IMR-90 (cell line): ENCODE data around the gene PRPF6. TPM values are rescaled to one million over a fixed set of nuclear protein-coding genes. Genes with fewer than 3 reads are reported as not detected.

Experiments used
- ATAC-seq: fragments of 200-7000 bp; cut with Tn5 transposase; 2 replicates; pipeline ENCODE4 v1.9.1; 2020; ENCODE audit warnings: low read depth, mild to moderate bottlenecking, moderate library complexity
- BruUV-seq: library from RNA; stranded (reverse); fragments of 400-500 nt; replicated peaks from 2 replicates; lab custom pipeline; 2021; lab: Mats Ljungman, UMichigan
- CTCF ChIA-PET: fragments of 300-600 bp; formaldehyde crosslinking; extraction: SDS; loops from one replicate; lab custom pipeline; 2021; ENCODE audit warnings: antibody characterized with exemption; lab: Yijun Ruan, JAX
- POLR2A ChIA-PET: fragments of 300-600 bp; sonication (Branson Sonifier 250); formaldehyde crosslinking; loops from one replicate; lab custom pipeline; 2022; ENCODE audit warnings: antibody characterized with exemption; ENCODE audit not compliant: unreplicated experiment; lab: Charles Lee
- DNase-seq: peaks from one replicate; pipeline ENCODE4 v3.0.0; 2013
- H2AFZ ChIP-seq: replicated peaks from 2 replicates; pipeline ENCODE3; 2013; ENCODE audit warnings: low read length, mild to moderate bottlenecking; ENCODE audit not compliant: poor library complexity
- H2AK5ac ChIP-seq: 2 replicates; pipeline ENCODE4 v1.6.1; 2013; ENCODE audit warnings: low read depth, low read length, inconsistent platforms
- H2AK9ac ChIP-seq: replicated peaks from 2 replicates; pipeline ENCODE3; 2013; ENCODE audit warnings: mild to moderate bottlenecking, low read depth, low read length, moderate library complexity; ENCODE audit not compliant: poor library complexity
- H2BK120ac ChIP-seq: 2 replicates; pipeline ENCODE4 v1.6.1; 2013; ENCODE audit warnings: low read depth, low read length, inconsistent platforms
- H2BK15ac ChIP-seq: 3 replicates; pipeline ENCODE4 v1.6.1; 2013; ENCODE audit warnings: low read depth, low read length, inconsistent platforms
- H2BK20ac ChIP-seq: 2 replicates; pipeline ENCODE4 v1.6.1; 2013; ENCODE audit warnings: low read depth, mild to moderate bottlenecking, inconsistent platforms, low read length, moderate library complexity
- H2BK5ac ChIP-seq: 2 replicates; pipeline ENCODE4 v1.6.1; 2013; ENCODE audit warnings: mild to moderate bottlenecking, low read depth, low read length, inconsistent platforms; ENCODE audit not compliant: poor library complexity, severe bottlenecking
- H3K14ac ChIP-seq: replicated peaks from 2 replicates; pipeline ENCODE4 v1.6.1; 2013; ENCODE audit warnings: low read depth, low read length, inconsistent platforms
- H3K18ac ChIP-seq: 2 replicates; pipeline ENCODE4 v1.6.1; 2013; ENCODE audit warnings: low read depth, low read length, control low read depth
- H3K23ac ChIP-seq: 2 replicates; pipeline ENCODE4 v1.6.1; 2013; ENCODE audit warnings: low read depth, low read length, inconsistent platforms
- H3K27ac ChIP-seq: 2 replicates; pipeline ENCODE4 v1.5.1; 2013; ENCODE audit warnings: mild to moderate bottlenecking, control low read depth, low read length; ENCODE audit not compliant: insufficient read depth
- H3K27me3 ChIP-seq: 2 replicates; pipeline ENCODE4 v1.6.1; 2013; ENCODE audit warnings: low read length; ENCODE audit not compliant: control insufficient read depth, insufficient read depth
- H3K36me3 ChIP-seq: 2 replicates; pipeline ENCODE4 v1.6.1; 2013; ENCODE audit warnings: low read length, mixed read lengths; ENCODE audit not compliant: control insufficient read depth, insufficient read depth
- H3K4ac ChIP-seq: 2 replicates; pipeline ENCODE4 v1.6.1; 2013; ENCODE audit warnings: low read depth, low read length, inconsistent platforms
- H3K4me1 ChIP-seq: 2 replicates; pipeline ENCODE4 v1.6.1; 2013; ENCODE audit warnings: low read length, mixed read lengths; ENCODE audit not compliant: control insufficient read depth, insufficient read depth
- H3K4me2 ChIP-seq: 2 replicates; pipeline ENCODE4 v1.6.1; 2013; ENCODE audit warnings: low read depth, mild to moderate bottlenecking, control low read depth, low read length, moderate library complexity
- H3K4me3 ChIP-seq: 2 replicates; pipeline ENCODE4 v1.5.1; 2013; ENCODE audit warnings: low read depth, mild to moderate bottlenecking, control low read depth, low read length, moderate library complexity; ENCODE audit not compliant: insufficient read depth
- H3K56ac ChIP-seq: 2 replicates; pipeline ENCODE4 v1.6.1; 2013; ENCODE audit warnings: low read length, inconsistent platforms; ENCODE audit not compliant: insufficient read depth; ENCODE audit errors: extremely low read depth
- H3K79me1 ChIP-seq, 2 experiments: 2 replicates each; pipeline ENCODE4 v1.6.1; 2013; ENCODE audit warnings: low read length in 2 of 2, inconsistent platforms in 1 of 2, low read depth in 1 of 2
- H3K9ac ChIP-seq: 2 replicates; pipeline ENCODE4 v1.6.1; 2013; ENCODE audit warnings: low read depth, low read length, control low read depth
- H3K9me1 ChIP-seq: 2 replicates; pipeline ENCODE4 v1.6.1; 2013; ENCODE audit warnings: low read length, inconsistent platforms; ENCODE audit not compliant: insufficient read depth
- H3K9me3 ChIP-seq: 2 replicates; pipeline ENCODE4 v1.6.1; 2013; ENCODE audit warnings: low read length; ENCODE audit not compliant: control insufficient read depth, insufficient read depth
- H4K20me1 ChIP-seq: 2 replicates; pipeline ENCODE4 v1.6.1; 2013; ENCODE audit warnings: low read length, inconsistent platforms; ENCODE audit not compliant: insufficient read depth
- H4K5ac ChIP-seq: 2 replicates; pipeline ENCODE4 v1.6.1; 2013; ENCODE audit warnings: mild to moderate bottlenecking, low read depth, low read length, control low read depth
- H4K8ac ChIP-seq, 2 experiments: 2 replicates each; pipeline ENCODE4 v1.6.1; 2013; ENCODE audit warnings: low read depth in 2 of 2, low read length in 2 of 2, control low read depth in 1 of 2, inconsistent platforms in 1 of 2
- H4K91ac ChIP-seq: 2 replicates; pipeline ENCODE4 v1.6.1; 2013; ENCODE audit warnings: low read depth, low read length, inconsistent platforms; ENCODE audit not compliant: insufficient read depth
- BHLHE40 ChIP-seq: fragments of 150-350 bp; IDR thresholded peaks from 2 replicates; pipeline ENCODE4 v1.6.1; 2016; ENCODE audit warnings: mild to moderate bottlenecking, low read depth, low read length
- CEBPB ChIP-seq: IDR thresholded peaks from 2 replicates; pipeline ENCODE4 v1.6.1; 2012; ENCODE audit warnings: low read depth, low read length, improper control_type of control experiment
- CHD1 ChIP-seq: IDR thresholded peaks from 2 replicates; pipeline ENCODE4 v1.6.1; 2012; ENCODE audit warnings: low read depth, low read length, improper control_type of control experiment
- CTCF ChIP-seq: conservative IDR thresholded peaks from 2 replicates; pipeline ENCODE4 v1.5.1; 2012; ENCODE audit warnings: mild to moderate bottlenecking, low read depth, low read length, improper control_type of control experiment
- ELK1 ChIP-seq: fragments of 150-350 bp; IDR thresholded peaks from 2 replicates; pipeline ENCODE4 v1.6.1; 2016; ENCODE audit warnings: low read depth, mild to moderate bottlenecking, low read length, moderate library complexity, borderline replicate concordance
- FOS ChIP-seq: fragments of 150-350 bp; IDR thresholded peaks from 2 replicates; pipeline ENCODE4 v1.6.1; 2016; ENCODE audit warnings: low read depth, low read length
- MAFK ChIP-seq: IDR thresholded peaks from 2 replicates; pipeline ENCODE4 v1.6.1; 2012; ENCODE audit warnings: low read depth, low read length, improper control_type of control experiment
- MAZ ChIP-seq: IDR thresholded peaks from 2 replicates; pipeline ENCODE4 v1.6.1; 2012; ENCODE audit warnings: low read depth, mild to moderate bottlenecking, low read length, improper control_type of control experiment, moderate library complexity, borderline replicate concordance
- MXI1 ChIP-seq: IDR thresholded peaks from 2 replicates; pipeline ENCODE4 v1.6.1; 2012; ENCODE audit warnings: low read depth, mild to moderate bottlenecking, low read length, moderate library complexity, borderline replicate concordance
- NFE2L2 ChIP-seq: fragments of 150-350 bp; IDR thresholded peaks from 2 replicates; pipeline ENCODE4 v1.6.1; 2016; ENCODE audit warnings: low read depth, mild to moderate bottlenecking, low read length
- POLR2A ChIP-seq: IDR thresholded peaks from 2 replicates; pipeline ENCODE4 v1.6.1; 2012; ENCODE audit warnings: mild to moderate bottlenecking, low read depth, low read length
- RAD21 ChIP-seq: IDR thresholded peaks from 2 replicates; pipeline ENCODE4 v1.6.1; 2012; ENCODE audit warnings: low read length, improper control_type of control experiment
- RCOR1 ChIP-seq: IDR thresholded peaks from 2 replicates; pipeline ENCODE4 v1.6.1; 2012; ENCODE audit warnings: mild to moderate bottlenecking, low read length, improper control_type of control experiment; ENCODE audit not compliant: insufficient replicate concordance
- RFX5 ChIP-seq: IDR thresholded peaks from 2 replicates; pipeline ENCODE4 v1.8.0; 2012; ENCODE audit warnings: low read depth, mild to moderate bottlenecking, low read length, moderate library complexity
- SMC3 ChIP-seq: fragments of 150-350 bp; IDR thresholded peaks from 2 replicates; pipeline ENCODE4 v1.6.1; 2016; ENCODE audit warnings: low read depth, mild to moderate bottlenecking, antibody characterized with exemption, low read length, moderate library complexity
- USF2 ChIP-seq: fragments of 150-350 bp; IDR thresholded peaks from 2 replicates; pipeline ENCODE4 v1.6.1; 2017; ENCODE audit warnings: mild to moderate bottlenecking, antibody characterized with exemption, low read length, low read depth
- WGBS, 2 experiments: methylation state at CpG; one replicate each; pipeline versions ENCODE4 v1.1.5 to v1.1.7; 2013; ENCODE audit warnings: missing lambda C conversion rate in 2 of 2; ENCODE audit not compliant: insufficient read length in 1 of 2; ENCODE audit errors: extremely low coverage in 2 of 2; 5-methylcytosine and 5-hydroxymethylcytosine counted together
- dilution Hi-C: fragments of 300-500 bp; cut with HindIII; formaldehyde crosslinking; loops from one replicate; pipeline ENCODE4 v1.14.3; 2018; ENCODE audit warnings: low sequenced_read_pairs; ENCODE audit not compliant: unreplicated experiment
- in situ Hi-C: fragments of 300-500 bp; cut with MboI; formaldehyde crosslinking; loops from 3 replicates; pipeline ENCODE4 v1.14.3; 2019; ENCODE audit warnings: low sequenced_read_pairs, inconsistent platforms, mixed read lengths
- intact Hi-C: fragments of 100-400 bp; cut with micrococcal nuclease; formaldehyde crosslinking; loops from 2 replicates; pipeline ENCODE4 v1.10.0; 2022
- polyA plus RNA-seq, 3 experiments: library from polyadenylated mRNA; depleted of rRNA; stranded (reverse); fragments of >200 nt; gene quantifications; 2 replicates each; pipeline ENCODE4 v1.2.3, GENCODE V29; 2012; ENCODE audit warnings: low replicate concordance in 1 of 3
- total RNA-seq: library from RNA; depleted of rRNA; stranded (reverse); fragments of >200 nt; gene quantifications from 2 replicates; pipeline ENCODE4 v1.2.3, GENCODE V29; 2012

PRPF6 gene
- total and polyA plus RNA-seq, 2 of the 4 experiments (the other 2 are of a cell fraction), result 43.5 to 71.3 TPM

GRCh38 chr20:64052326-64052722 lies 71.4 kb downstream of the PRPF6 start:
- Histone ChIP-seq H2AFZ (peak overlapping the region; percentile 43), H2BK120ac (no peak overlapping the region), H2AK5ac (no peak overlapping the region), H4K20me1 (no peaks in the 10 kb centered on the region), H4K8ac (no peak overlapping the region), H2BK15ac (no peak overlapping the region), H3K4me3 (no peak overlapping the region), H3K9me1 (no peaks in the 10 kb centered on the region), H3K36me3 (no peaks in the 10 kb centered on the region), H3K56ac (no peak overlapping the region), H3K4me2 (no peak overlapping the region), H3K4me1 (no peaks in the 10 kb centered on the region; the same call in 1 of the 2 replicates), H3K9me3 (no peaks in the 10 kb centered on the region), H3K4ac (no peak overlapping the region), H2BK20ac (no peak overlapping the region), H3K14ac (no peak overlapping the region), H3K23ac (no peak overlapping the region), H3K9ac (no peak overlapping the region), H3K18ac (no peak overlapping the region), H4K5ac (no peak overlapping the region), H2AK9ac (no peak overlapping the region), H2BK5ac (no peak overlapping the region), H3K27ac (no peak overlapping the region), H3K27me3 (peaks cover 45% of the 10 kb centered on the region), H4K91ac (no peak overlapping the region), H3K79me1 (no peaks in the 10 kb centered on the region)
- ChIA-PET CTCF (no interaction called here), POLR2A (no interaction called here)
- dilution Hi-C loops (no loop called here), intact Hi-C loops (no loop called here), in situ Hi-C loops (no loop called here)
- WGBS, 2 experiments, result no CpG with 5 or more reads among the region's 10 CpGs
- BruUV-seq, result no TSS peak
- ATAC-seq, result no peak
- no peak for TF ChIP-seq NFE2L2
- TF ChIP-seq FOS, result no peak
- no peak for TF ChIP-seq POLR2A
- no peak for TF ChIP-seq CTCF
- TF ChIP-seq MAZ, result no peak
- TF ChIP-seq CHD1, result no peak
- no peak for TF ChIP-seq RAD21
- no peak for TF ChIP-seq MXI1
- no peak for TF ChIP-seq RCOR1
- TF ChIP-seq SMC3, result no peak
- no peak for TF ChIP-seq ELK1
- TF ChIP-seq MAFK, result no peak
- no peak for TF ChIP-seq CEBPB
- TF ChIP-seq BHLHE40, result no peak
- TF ChIP-seq RFX5, result no peak
- TF ChIP-seq USF2, result no peak
- no peak for DNase-seq
